ENCODE data around the gene CLIC4.

The CLIC4 gene

DNA sequence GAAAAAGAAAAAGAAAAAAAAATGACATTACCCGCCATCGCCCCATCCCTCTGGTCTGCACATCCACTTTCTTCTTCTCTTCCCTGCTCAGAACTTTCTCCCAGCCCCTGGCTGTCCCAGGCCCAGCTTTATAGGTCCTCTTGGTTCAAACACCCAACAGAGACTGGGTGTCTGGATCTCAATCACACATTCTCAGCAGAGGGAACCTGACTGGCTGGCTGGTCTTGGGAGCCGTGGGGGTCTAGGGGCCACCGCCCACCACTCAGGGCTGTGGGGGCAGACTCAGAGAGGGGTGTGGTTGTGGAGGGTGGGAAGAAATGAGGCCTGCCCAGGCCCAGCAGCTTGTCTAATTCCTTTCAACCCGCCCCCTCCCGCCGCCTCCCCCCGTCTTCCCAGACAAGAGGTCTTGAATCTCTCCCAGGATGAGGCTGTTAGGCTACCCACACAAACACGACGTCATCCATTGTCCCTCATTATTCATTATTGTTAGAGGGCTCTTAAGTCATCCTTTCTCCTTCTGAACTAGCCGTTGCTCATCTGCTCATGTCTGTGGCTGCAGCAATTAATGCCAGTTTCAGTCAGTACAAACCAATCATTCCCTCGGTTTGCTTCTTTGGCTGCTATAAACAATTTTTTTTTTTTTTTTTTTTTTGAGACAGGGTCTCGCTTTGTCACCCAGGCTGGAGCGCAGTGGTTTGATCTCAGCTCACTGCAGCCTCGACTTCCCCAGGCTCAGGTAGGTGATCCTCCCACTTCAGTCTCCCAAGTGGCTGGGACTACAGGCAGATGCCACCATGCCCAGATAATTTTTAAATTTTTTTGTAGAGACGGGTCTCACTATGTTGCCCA, 40.6 kb upstream of the CLIC4 start:
- no peak for TF ChIP-seq CTCF (conservative IDR thresholded peaks at IDR 0.05)
- H3K27ac ChIP-seq = peak overlapping the region; percentile 97

DNA sequence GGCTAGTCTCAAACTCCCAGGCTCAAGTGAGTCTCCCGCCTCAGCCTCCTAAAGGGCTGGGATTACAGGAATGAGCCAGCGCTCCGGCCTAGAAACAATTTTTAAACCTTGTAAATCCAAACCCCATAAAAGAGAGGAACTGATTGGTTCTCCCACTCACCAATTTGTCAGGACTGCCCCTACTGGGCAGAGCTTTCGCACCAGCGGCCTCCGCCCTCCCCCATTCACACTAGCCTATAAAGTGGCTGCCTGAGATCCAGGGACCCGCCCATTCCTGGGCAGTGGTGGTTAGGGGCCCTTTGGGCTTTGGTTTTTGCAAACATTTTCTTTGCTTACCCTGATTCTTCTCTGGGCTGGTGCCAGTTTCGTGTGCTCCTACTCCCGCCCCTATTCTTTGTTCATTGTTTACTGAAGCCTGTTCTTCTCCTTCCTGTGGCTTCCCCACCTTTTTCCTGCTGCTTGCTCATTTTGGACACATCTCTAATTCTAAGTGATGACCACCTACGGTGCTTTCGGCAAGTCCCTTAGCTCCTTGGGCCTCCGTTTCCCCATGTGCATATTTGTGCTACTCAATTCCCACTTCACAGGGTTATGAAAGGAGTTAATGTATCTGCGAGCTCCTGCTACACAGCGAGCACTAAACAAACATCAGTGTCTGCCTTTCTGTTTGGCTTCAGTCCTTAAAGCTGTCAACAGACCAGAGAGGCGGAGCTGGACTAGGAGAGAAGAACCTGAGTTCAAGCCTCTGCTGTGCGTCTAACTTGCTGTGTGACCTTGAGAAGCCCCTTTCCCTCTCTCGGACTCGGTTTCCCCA, 39.8 kb upstream of the CLIC4 start:
- peak overlapping the region; percentile 97 for H3K27ac ChIP-seq
- no peak for TF ChIP-seq CTCF (conservative IDR thresholded peaks at IDR 0.05)

DNA sequence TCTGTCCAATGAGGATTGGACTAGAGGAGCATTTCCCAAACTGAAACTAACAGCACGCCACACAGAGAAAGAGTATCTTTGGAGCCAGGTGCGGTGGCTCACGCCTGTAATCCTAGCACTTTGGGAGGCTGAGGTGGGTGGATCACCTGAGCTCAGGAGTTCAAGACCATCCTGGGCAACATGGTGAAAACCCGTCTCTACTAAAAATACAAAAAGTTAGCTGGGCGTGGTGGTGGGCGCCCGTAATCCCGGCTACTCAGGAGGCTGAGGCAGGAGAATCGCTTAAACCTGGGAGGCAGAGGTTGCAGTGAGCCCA, 39.2 kb upstream of the CLIC4 start:
- H3K27ac ChIP-seq = peak overlapping the region; percentile 97

- H3K27ac ChIP-seq = no peak overlapping the region
- no peak for TF ChIP-seq CTCF (conservative IDR thresholded peaks at IDR 0.05)
These were observed 37.6 kb upstream of the CLIC4 start for GRCh38 chr1:24707687-24708086.

DNA sequence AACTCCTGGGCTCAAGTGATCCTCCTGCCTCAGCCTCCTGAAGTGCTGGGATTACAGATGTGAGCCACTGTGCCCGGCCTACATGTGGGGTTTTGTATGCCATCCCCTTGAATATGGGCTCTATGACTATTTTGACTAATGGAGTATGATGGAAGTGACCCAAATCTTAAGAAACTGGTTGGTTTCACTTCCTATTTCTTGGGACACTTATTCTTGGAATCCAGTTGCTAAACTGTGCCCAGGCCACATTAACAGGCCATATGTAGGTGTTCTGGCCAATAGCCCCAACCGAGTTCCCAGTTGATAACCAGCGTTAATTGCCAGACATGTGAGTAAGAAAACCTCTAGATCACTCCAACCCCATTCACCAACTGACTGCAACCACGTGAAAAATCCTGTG, 36.3 kb upstream of the CLIC4 start:
- no peak for TF ChIP-seq CTCF (conservative IDR thresholded peaks at IDR 0.05)
- H3K27ac ChIP-seq = no peak overlapping the region

GRCh38 chr1:24709791-24710441, 35.3 kb upstream of the CLIC4 start:
- H3K27ac ChIP-seq = no peak overlapping the region
- TF ChIP-seq CTCF (conservative IDR thresholded peaks at IDR 0.05) = no peak

GRCh38 chr1:24711329-24711728, 33.9 kb upstream of the CLIC4 start:
- no peak overlapping the region for H3K27ac ChIP-seq
- no peak for TF ChIP-seq CTCF (conservative IDR thresholded peaks at IDR 0.05)

All from VCaP (cell line).